ENCODE measurements around the gene MAST4. TPM values are rescaled to one million over a fixed set of nuclear protein-coding genes. Genes with fewer than 3 reads are reported as not detected.
A peak's percentile ranks its signal among the peaks of the same experiment; 100 is the strongest.

MAST4 gene
- total RNA-seq, 4 donors from 2014 or later = 8.2 to 203 (median 35.5) TPM

- Histone ChIP-seq H3K36me3 (no peaks in the 10 kb centered on the region), H3K4me3 (no peak overlapping the region), H3K4me1 (no peaks in the 10 kb centered on the region), H3K27ac (peak overlapping the region; percentile 66 to 68), H3K27me3 (no peaks in the 10 kb centered on the region), H3K9me3 (no peaks in the 10 kb centered on the region)
- DNase-seq = no peak
- intact Hi-C loops (cut with DNase I; ENCODE audit: low total_unique reads) = loop anchor here (5.0 kb wide), 1 partner anchor 46 kb away; no protein-coding TSS in a partner anchor
- no peak for TF ChIP-seq POLR2A (IDR thresholded peaks at IDR 0.05)
- no peak for TF ChIP-seq CTCF (IDR thresholded peaks at IDR 0.05)
Measured at GRCh38 chr5:67161767-67162166, 565.6 kb downstream of the MAST4 start.

- intact Hi-C loops (cut with DNase I; ENCODE audit: low total_unique reads) = loop anchor here (5.0 kb wide), 1 partner anchor 44 kb away; no protein-coding TSS in a partner anchor
Measured at GRCh38 chr5:67163231-67163756, 567.1 kb downstream of the MAST4 start.

GRCh38 chr5:67163863-67164595 is 567.8 kb downstream of the MAST4 start:
- Histone ChIP-seq H3K27ac (peak overlapping the region; percentile 66 to 68), H3K36me3 (no peaks in the 10 kb centered on the region)
- intact Hi-C loops (cut with DNase I; ENCODE audit: low total_unique reads) = loop anchor here (5.0 kb wide), 1 partner anchor 43 kb away; no protein-coding TSS in a partner anchor

More at GRCh38 chr5:67163231-67163756, 567.1 kb downstream of the MAST4 start:
- H3K4me3 ChIP-seq = no peak overlapping the region
- H3K27ac ChIP-seq = peak overlapping the region; percentile 66 to 68
- no peaks in the 10 kb centered on the region for H3K9me3 ChIP-seq
- H3K4me1 ChIP-seq = no peaks in the 10 kb centered on the region
- TF ChIP-seq POLR2A (IDR thresholded peaks at IDR 0.05) = no peak
- no peak for TF ChIP-seq CTCF (IDR thresholded peaks at IDR 0.05)
- H3K27me3 ChIP-seq = no peaks in the 10 kb centered on the region
- no peaks in the 10 kb centered on the region for H3K36me3 ChIP-seq
- no peak for DNase-seq

GRCh38 chr5:67164856-67165525 is 568.8 kb downstream of the MAST4 start:
- Histone ChIP-seq H3K4me3 (no peak overlapping the region), H3K4me1 (no peaks in the 10 kb centered on the region), H3K9me3 (no peaks in the 10 kb centered on the region), H3K36me3 (no peaks in the 10 kb centered on the region), H3K27me3 (no peaks in the 10 kb centered on the region), H3K27ac (peak overlapping the region in 1 of 2 donors; percentile 15)
- intact Hi-C loops (cut with DNase I; ENCODE audit: low total_unique reads) = loop anchor here (5.0 kb wide), 1 partner anchor 42 kb away; no protein-coding TSS in a partner anchor
- TF ChIP-seq CTCF (IDR thresholded peaks at IDR 0.05) (no peak), POLR2A (IDR thresholded peaks at IDR 0.05) (no peak)
- no peak for DNase-seq

More at GRCh38 chr5:67163863-67164595, 567.8 kb downstream of the MAST4 start:
- no peaks in the 10 kb centered on the region for H3K4me1 ChIP-seq
- H3K9me3 ChIP-seq = no peaks in the 10 kb centered on the region
- no peaks in the 10 kb centered on the region for H3K27me3 ChIP-seq
- H3K4me3 ChIP-seq = no peak overlapping the region
- TF ChIP-seq CTCF (IDR thresholded peaks at IDR 0.05) (no peak), POLR2A (IDR thresholded peaks at IDR 0.05) (no peak)
- no peak for DNase-seq

Data from uterus (tissue), 4 donors.